ENCODE measurements around the gene KIF18A. TPM values are rescaled to one million over a fixed set of nuclear protein-coding genes. Genes with fewer than 3 reads are reported as not detected.
A peak's percentile ranks its signal among the peaks of the same experiment; 100 is the strongest.
"Not testable (repeated sequence)": the region's sequence is repeated elsewhere in the genome, so short reads cannot be mapped to it uniquely, and the experiment has no call there.

Gene KIF18A
- total RNA-seq, 1 donor from 2014 or later = 0.79 TPM

DNA sequence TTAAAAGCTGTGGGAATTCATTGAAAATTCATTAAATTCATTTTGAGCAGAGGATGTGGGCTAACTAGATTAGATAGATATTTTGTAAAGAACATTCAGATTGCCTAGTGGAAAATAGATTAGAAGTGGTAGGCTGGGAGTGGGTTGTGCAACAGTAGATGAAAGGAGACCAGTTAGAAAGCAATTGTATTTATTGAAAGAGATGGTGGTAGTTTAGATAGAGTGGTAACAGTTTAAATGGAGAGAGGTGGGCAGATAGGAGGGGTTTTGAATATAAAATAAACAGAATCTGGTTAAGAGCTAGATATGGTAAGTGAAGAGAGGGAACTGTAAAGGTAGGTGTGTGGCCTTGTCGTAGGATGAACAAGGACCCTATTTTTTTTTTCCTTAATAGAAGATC is 34.8 kb upstream of the KIF18A start:
- H3K4me3 ChIP-seq (ENCODE audit: low read depth, low read length) = no peak overlapping the region
- no peaks in the 10 kb centered on the region for H3K27me3 ChIP-seq (ENCODE audit: control insufficient read depth, insufficient read depth, low read length)
- no peaks in the 10 kb centered on the region for H3K36me3 ChIP-seq (ENCODE audit: control insufficient read depth, insufficient read depth, low read length)
- TF ChIP-seq, protein P1, sequence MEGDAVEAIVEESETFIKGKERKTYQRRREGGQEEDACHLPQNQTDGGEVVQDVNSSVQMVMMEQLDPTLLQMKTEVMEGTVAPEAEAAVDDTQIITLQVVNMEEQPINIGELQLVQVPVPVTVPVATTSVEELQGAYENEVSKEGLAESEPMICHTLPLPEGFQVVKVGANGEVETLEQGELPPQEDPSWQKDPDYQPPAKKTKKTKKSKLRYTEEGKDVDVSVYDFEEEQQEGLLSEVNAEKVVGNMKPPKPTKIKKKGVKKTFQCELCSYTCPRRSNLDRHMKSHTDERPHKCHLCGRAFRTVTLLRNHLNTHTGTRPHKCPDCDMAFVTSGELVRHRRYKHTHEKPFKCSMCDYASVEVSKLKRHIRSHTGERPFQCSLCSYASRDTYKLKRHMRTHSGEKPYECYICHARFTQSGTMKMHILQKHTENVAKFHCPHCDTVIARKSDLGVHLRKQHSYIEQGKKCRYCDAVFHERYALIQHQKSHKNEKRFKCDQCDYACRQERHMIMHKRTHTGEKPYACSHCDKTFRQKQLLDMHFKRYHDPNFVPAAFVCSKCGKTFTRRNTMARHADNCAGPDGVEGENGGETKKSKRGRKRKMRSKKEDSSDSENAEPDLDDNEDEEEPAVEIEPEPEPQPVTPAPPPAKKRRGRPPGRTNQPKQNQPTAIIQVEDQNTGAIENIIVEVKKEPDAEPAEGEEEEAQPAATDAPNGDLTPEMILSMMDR (IDR thresholded peaks at IDR 0.05; ENCODE audit: insufficient read depth, low read length, severe bottlenecking) = no peak
- FAIRE-seq (no peak), DNase-seq (ENCODE audit: low read depth) (no peak)

DNA sequence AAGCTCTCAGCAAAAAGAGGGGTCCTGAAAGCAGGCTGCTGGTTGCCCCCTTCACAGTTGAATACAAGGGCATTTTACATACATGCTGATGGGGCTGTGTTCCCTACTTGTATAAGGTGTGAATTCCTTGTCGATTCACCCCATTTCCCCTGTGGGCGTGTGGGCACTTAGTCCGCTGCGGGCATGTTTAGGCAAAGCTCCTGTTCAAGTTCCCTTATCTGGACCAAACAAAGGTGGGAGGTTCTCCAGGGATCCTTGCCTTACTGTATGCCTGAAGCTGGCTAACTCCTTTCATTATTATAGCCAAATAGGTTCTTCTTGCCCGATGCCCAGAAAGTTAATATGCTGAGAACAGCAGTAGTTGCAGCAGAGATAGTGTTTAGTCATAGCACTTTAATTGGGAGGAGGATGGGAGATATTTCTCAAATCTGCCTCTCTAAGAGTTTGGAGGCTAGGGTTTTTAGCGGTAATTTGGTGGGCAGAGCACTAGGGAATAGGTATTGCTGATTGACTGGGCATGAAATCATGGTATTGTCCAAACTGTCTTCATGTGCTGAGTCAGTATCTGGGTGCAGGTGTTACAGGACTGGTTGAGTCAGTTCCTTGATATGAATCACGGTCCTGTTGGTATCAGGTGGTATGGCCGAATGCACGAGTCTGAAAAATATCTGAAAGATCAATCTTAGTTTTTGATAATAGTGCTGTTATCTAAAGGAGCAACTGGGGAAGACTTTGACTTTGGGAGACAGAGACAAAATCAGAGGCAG is 32.9 kb upstream of the KIF18A start:
- FAIRE-seq (no peak), DNase-seq (ENCODE audit: low read depth) (peak; percentile 91)
- Histone ChIP-seq H3K27me3 (ENCODE audit: control insufficient read depth, insufficient read depth, low read length) (no peaks in the 10 kb centered on the region), H3K36me3 (ENCODE audit: control insufficient read depth, insufficient read depth, low read length) (no peaks in the 10 kb centered on the region), H3K4me3 (ENCODE audit: low read depth, low read length) (no peak overlapping the region)
- TF ChIP-seq, protein P1 (IDR thresholded peaks at IDR 0.05; ENCODE audit: insufficient read depth, low read length, severe bottlenecking) = no peak

DNA sequence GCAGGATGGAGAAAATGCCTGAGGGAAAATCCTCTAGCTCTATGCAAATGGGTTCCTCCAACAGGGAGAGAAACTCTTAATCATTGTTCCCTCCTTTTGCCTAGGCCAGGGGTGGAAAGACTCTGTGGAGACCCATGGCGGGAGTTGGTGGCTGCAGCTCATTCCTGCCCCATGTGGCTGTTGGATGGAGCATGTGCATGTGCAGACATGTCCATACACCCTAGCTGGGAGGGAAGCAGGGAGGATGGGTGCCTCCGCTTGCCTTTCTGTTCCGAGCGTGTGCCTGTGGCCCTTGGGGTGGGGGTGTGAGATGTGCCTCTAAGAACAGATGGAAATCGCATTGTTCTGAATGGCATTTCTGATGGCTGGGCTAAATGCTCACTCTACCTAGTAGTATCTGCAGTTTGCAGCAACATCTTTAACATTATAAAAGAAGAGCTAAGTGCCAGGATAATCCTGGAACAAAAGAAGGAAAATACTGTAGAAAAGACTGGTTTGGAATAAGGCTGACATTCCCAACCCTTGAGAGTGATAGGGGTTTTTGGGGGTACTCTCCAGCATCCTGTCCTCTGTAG is 32.0 kb upstream of the KIF18A start:
- DNase-seq (ENCODE audit: low read depth) = no peak
- Histone ChIP-seq H3K27me3 (ENCODE audit: control insufficient read depth, insufficient read depth, low read length) (no peaks in the 10 kb centered on the region), H3K4me3 (ENCODE audit: low read depth, low read length) (no peak overlapping the region), H3K36me3 (ENCODE audit: control insufficient read depth, insufficient read depth, low read length) (no peaks in the 10 kb centered on the region)
- TF ChIP-seq, protein P1 (IDR thresholded peaks at IDR 0.05; ENCODE audit: insufficient read depth, low read length, severe bottlenecking) = no peak
- FAIRE-seq = no peak

DNA sequence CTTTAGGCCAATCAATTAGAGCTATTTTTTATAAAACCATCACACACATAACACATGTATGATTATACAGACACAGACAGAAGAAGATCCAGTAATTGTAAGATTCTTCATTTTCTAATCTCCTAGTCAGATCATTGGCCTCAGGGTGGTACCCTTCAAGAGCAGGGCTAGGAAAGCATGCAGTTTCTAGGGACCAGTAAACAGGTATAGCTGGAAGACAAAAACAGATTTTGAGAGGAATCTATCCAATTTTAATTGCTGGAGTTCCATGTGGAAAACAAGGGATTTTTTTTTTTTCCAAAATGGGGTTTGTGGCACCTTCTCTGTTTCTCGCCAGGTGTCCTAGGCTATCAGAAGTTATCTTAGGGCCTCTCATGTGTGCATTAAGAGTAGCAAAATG is 29.9 kb upstream of the KIF18A start:
- no peak for FAIRE-seq
- peaks cover 1% of the 10 kb centered on the region for H3K36me3 ChIP-seq (ENCODE audit: control insufficient read depth, insufficient read depth, low read length)
- no peaks in the 10 kb centered on the region for H3K27me3 ChIP-seq (ENCODE audit: control insufficient read depth, insufficient read depth, low read length)
- DNase-seq (ENCODE audit: low read depth) = no peak
- no peak overlapping the region for H3K4me3 ChIP-seq (ENCODE audit: low read depth, low read length)
- TF ChIP-seq, protein P1 (IDR thresholded peaks at IDR 0.05; ENCODE audit: insufficient read depth, low read length, severe bottlenecking) = no peak

DNA sequence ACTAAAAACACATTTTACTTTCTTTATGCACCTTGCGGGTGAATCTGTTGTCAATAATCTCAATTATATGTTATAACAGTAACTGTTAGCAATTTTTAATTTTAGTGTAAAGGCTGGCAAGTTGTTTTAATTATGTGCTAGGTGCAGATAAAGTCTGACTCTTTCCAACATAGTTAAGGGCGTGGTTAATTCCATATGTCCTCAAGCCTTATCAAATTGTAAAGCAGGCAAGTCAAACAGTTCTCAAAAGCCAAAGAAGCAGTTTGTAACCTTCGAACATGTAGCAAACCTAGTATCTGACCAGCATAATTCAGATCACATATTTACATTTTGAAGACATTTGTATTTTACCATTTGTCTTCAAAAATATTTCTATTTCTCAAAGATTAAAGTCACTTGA is 29.4 kb upstream of the KIF18A start:
- TF ChIP-seq, protein P1 (IDR thresholded peaks at IDR 0.05; ENCODE audit: insufficient read depth, low read length, severe bottlenecking) = no peak
- no peak for FAIRE-seq
- no peak for DNase-seq (ENCODE audit: low read depth)
- Histone ChIP-seq H3K36me3 (ENCODE audit: control insufficient read depth, insufficient read depth, low read length) (peaks cover 1% of the 10 kb centered on the region), H3K4me3 (ENCODE audit: low read depth, low read length) (no peak overlapping the region), H3K27me3 (ENCODE audit: control insufficient read depth, insufficient read depth, low read length) (no peaks in the 10 kb centered on the region)

DNA sequence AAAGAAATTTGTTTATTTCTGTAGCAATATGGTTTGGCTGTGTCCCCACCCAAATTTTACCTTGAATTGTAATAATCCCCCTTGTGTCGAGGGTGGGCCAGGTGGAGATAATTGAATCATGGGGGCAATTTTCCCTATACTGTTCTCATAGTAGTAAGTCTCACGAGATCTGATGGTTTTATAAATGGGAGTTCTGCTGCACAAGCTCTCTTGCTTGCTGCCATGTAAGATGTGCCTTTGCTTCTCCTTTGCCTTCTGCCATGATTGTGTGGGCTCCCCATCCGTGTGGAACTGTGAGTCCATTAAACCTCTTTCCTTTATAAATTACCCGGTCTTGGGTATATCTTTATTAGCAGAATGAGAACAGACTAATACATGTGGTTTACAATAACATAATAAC is 28.2 kb upstream of the KIF18A start:
- not testable (repeated sequence) for FAIRE-seq; H3K4me3 ChIP-seq (ENCODE audit: low read depth, low read length); H3K27me3 ChIP-seq (ENCODE audit: control insufficient read depth, insufficient read depth, low read length); H3K36me3 ChIP-seq (ENCODE audit: control insufficient read depth, insufficient read depth, low read length); DNase-seq (ENCODE audit: low read depth)
